Esophagus muscularis mucosa (tissue), 4 donors: ENCODE results near the gene CARHSP1.

Experiments
- EP300 ChIP-seq: sonication (generic); formaldehyde crosslinking; IDR thresholded peaks from one replicate; pipeline ENCODE4 v1.6.1; 2017; ENCODE audit warnings: antibody characterized with exemption
- POLR2A ChIP-seq: fragments of 450-650 bp; IDR thresholded peaks from one replicate; pipeline ENCODE4 v1.6.1; 2017; ENCODE audit warnings: antibody characterized with exemption, moderate library complexity, mild to moderate bottlenecking, low read depth
- POLR2AphosphoS5 ChIP-seq, 2 donors: sonication (generic); formaldehyde crosslinking; IDR thresholded peaks; one replicate each; pipeline ENCODE4 v1.6.1; 2017; ENCODE audit warnings: antibody characterized with exemption in 2 of 2
- TF ChIP-seq, protein P1 (sequence below), 3 experiments: fragments of 200-600 bp in 2 of 3; fragments of 450-650 bp in 1 of 3; sonication (generic) in 2 of 3; IDR thresholded peaks; one replicate each; pipeline ENCODE4 v1.5.1; 2017 to 2019; ENCODE audit warnings: antibody characterized with exemption in 3 of 3, mild to moderate bottlenecking in 2 of 3, moderate library complexity in 1 of 3

- TF ChIP-seq, protein P1, sequence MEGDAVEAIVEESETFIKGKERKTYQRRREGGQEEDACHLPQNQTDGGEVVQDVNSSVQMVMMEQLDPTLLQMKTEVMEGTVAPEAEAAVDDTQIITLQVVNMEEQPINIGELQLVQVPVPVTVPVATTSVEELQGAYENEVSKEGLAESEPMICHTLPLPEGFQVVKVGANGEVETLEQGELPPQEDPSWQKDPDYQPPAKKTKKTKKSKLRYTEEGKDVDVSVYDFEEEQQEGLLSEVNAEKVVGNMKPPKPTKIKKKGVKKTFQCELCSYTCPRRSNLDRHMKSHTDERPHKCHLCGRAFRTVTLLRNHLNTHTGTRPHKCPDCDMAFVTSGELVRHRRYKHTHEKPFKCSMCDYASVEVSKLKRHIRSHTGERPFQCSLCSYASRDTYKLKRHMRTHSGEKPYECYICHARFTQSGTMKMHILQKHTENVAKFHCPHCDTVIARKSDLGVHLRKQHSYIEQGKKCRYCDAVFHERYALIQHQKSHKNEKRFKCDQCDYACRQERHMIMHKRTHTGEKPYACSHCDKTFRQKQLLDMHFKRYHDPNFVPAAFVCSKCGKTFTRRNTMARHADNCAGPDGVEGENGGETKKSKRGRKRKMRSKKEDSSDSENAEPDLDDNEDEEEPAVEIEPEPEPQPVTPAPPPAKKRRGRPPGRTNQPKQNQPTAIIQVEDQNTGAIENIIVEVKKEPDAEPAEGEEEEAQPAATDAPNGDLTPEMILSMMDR (IDR thresholded peaks at IDR 0.05), result no peak
- no peak for TF ChIP-seq POLR2A
- no peak for TF ChIP-seq EP300
- TF ChIP-seq POLR2AphosphoS5 (IDR thresholded peaks at IDR 0.05), result no peak
Observed at GRCh38 chr16:8877894-8878522, 9.2 kb upstream of the CARHSP1 start.
